Vagina (tissue), 2 donors: ENCODE measurements around the gene TOP2B. TPM values are rescaled to one million over a fixed set of nuclear protein-coding genes. Genes with fewer than 3 reads are reported as not detected.

Experiments used
- DNase-seq, 2 donors: peaks; one replicate each; pipeline ENCODE4 v3.0.0-alpha.2; 2017; ENCODE audit errors: extremely low spot score in 2 of 2
- H3K27ac ChIP-seq: fragments of 200-600 bp; sonication (generic); one replicate; pipeline ENCODE4 v1.5.1; 2019
- H3K27me3 ChIP-seq: fragments of 200-600 bp; sonication (generic); one replicate; pipeline ENCODE4 v1.5.1; 2019
- H3K36me3 ChIP-seq, 2 donors: fragments of 200-600 bp; sonication (generic); one replicate each; pipeline ENCODE4 v1.5.1; 2017 to 2019
- H3K4me1 ChIP-seq: fragments of 200-600 bp; sonication (generic); one replicate; pipeline ENCODE4 v1.5.1; 2019
- H3K4me3 ChIP-seq, 2 donors: fragments of 200-600 bp; sonication (generic); 1 replicate in 1 of 2; 2 replicates in 1 of 2; pipeline ENCODE4 v1.5.1; 2016 to 2019
- H3K9me3 ChIP-seq: fragments of 200-600 bp; sonication (generic); one replicate; pipeline ENCODE4 v1.5.1; 2019
- CTCF ChIP-seq, 3 experiments: fragments of 450-650 bp in 2 of 3; fragments of 200-600 bp in 1 of 3; sonication (generic) in 1 of 3; IDR thresholded peaks; one replicate each; pipeline ENCODE4 v1.5.1; 2017 to 2019; ENCODE audit warnings: antibody characterized with exemption in 3 of 3, mild to moderate bottlenecking in 2 of 3, moderate library complexity in 2 of 3
- POLR2A ChIP-seq, 2 donors: fragments of 450-650 bp; IDR thresholded peaks; one replicate each; pipeline ENCODE4 v1.6.1; 2017; ENCODE audit warnings: antibody characterized with exemption in 2 of 2, mild to moderate bottlenecking in 2 of 2, moderate library complexity in 2 of 2
- POLR2AphosphoS5 ChIP-seq, 2 donors: sonication (generic); formaldehyde crosslinking; IDR thresholded peaks; one replicate each; pipeline ENCODE4 v1.9.0; 2017; ENCODE audit warnings: antibody characterized with exemption in 2 of 2, mild to moderate bottlenecking in 2 of 2, low read depth in 1 of 2; ENCODE audit not compliant: insufficient read depth in 1 of 2
- intact Hi-C: fragments of 100-400 bp; cut with DNase I; formaldehyde crosslinking; loops from one replicate; pipeline ENCODE4 v1.15.1; 2023
- total RNA-seq: library from RNA; depleted of rRNA; stranded (reverse); fragments of >200 nt; gene quantifications from one replicate; pipeline ENCODE4 v1.2.3, GENCODE V29; 2016

The TOP2B gene
- total RNA-seq, 1 donor from 2014 or later: 88.1 TPM

- H3K4me1 ChIP-seq: no peaks in the 10 kb centered on the region
- intact Hi-C loops: no loop called here
- H3K4me3 ChIP-seq: no peak overlapping the region
- no peaks in the 10 kb centered on the region for H3K27me3 ChIP-seq
- TF ChIP-seq POLR2A (IDR thresholded peaks at IDR 0.05) (no peak), POLR2AphosphoS5 (IDR thresholded peaks at IDR 0.05; ENCODE audit: insufficient read depth in 1 of 2, low read depth in 1 of 2) (no peak), CTCF (IDR thresholded peaks at IDR 0.05) (no peak)
- no peak overlapping the region for H3K27ac ChIP-seq
- H3K36me3 ChIP-seq: peaks cover 0 to 6% of the 10 kb centered on the region in 2 donors
- H3K9me3 ChIP-seq: no peaks in the 10 kb centered on the region
- peak in 1 of 2 donors; percentile 71 for DNase-seq
These were observed 84.2 kb downstream of the TOP2B start for GRCh38 chr3:25580534-25580933.

- H3K27ac ChIP-seq: no peak overlapping the region
- peaks cover 2% of the 10 kb centered on the region for H3K4me1 ChIP-seq
- no peak overlapping the region for H3K4me3 ChIP-seq
- intact Hi-C loops: no loop called here
- peaks cover 0 to 6% of the 10 kb centered on the region in 2 donors for H3K36me3 ChIP-seq
- DNase-seq: no peak
- TF ChIP-seq POLR2A (IDR thresholded peaks at IDR 0.05) (no peak), CTCF (IDR thresholded peaks at IDR 0.05) (no peak), POLR2AphosphoS5 (IDR thresholded peaks at IDR 0.05; ENCODE audit: insufficient read depth in 1 of 2, low read depth in 1 of 2) (no peak)
- H3K9me3 ChIP-seq: no peaks in the 10 kb centered on the region
- no peaks in the 10 kb centered on the region for H3K27me3 ChIP-seq
These were observed 86.6 kb downstream of the TOP2B start for GRCh38 chr3:25578059-25578458.

GRCh38 chr3:25576831-25577454, 87.8 kb downstream of the TOP2B start:
- TF ChIP-seq POLR2A (IDR thresholded peaks at IDR 0.05) (no peak), POLR2AphosphoS5 (IDR thresholded peaks at IDR 0.05; ENCODE audit: insufficient read depth in 1 of 2, low read depth in 1 of 2) (no peak), CTCF (IDR thresholded peaks at IDR 0.05) (no peak)
- peaks cover 0 to 6% of the 10 kb centered on the region in 2 donors for H3K36me3 ChIP-seq
- intact Hi-C loops: no loop called here
- no peaks in the 10 kb centered on the region for H3K27me3 ChIP-seq
- peaks cover 8% of the 10 kb centered on the region for H3K4me1 ChIP-seq
- no peak overlapping the region for H3K4me3 ChIP-seq
- no peaks in the 10 kb centered on the region for H3K9me3 ChIP-seq
- DNase-seq: peak in 1 of 2 donors; percentile 72
- H3K27ac ChIP-seq: no peak overlapping the region

GRCh38 chr3:25576146-25576545, 88.6 kb downstream of the TOP2B start:
- no peak overlapping the region for H3K27ac ChIP-seq
- DNase-seq: peak in 1 of 2 donors; percentile 77
- H3K4me1 ChIP-seq: peaks cover 8% of the 10 kb centered on the region
- TF ChIP-seq CTCF (IDR thresholded peaks at IDR 0.05) (no peak), POLR2A (IDR thresholded peaks at IDR 0.05) (no peak), POLR2AphosphoS5 (IDR thresholded peaks at IDR 0.05; ENCODE audit: insufficient read depth in 1 of 2, low read depth in 1 of 2) (no peak)
- no peaks in the 10 kb centered on the region for H3K9me3 ChIP-seq
- no peaks in the 10 kb centered on the region for H3K27me3 ChIP-seq
- no peak overlapping the region for H3K4me3 ChIP-seq
- intact Hi-C loops: no loop called here
- peaks cover 0 to 6% of the 10 kb centered on the region in 2 donors for H3K36me3 ChIP-seq

GRCh38 chr3:25575001-25575400, 89.7 kb downstream of the TOP2B start:
- no peaks in the 10 kb centered on the region for H3K27me3 ChIP-seq

More at GRCh38 chr3:25575001-25575400, 89.7 kb downstream of the TOP2B start:
- no peak overlapping the region for H3K27ac ChIP-seq
- no peaks in the 10 kb centered on the region for H3K9me3 ChIP-seq
- intact Hi-C loops: no loop called here
- H3K4me3 ChIP-seq: no peak overlapping the region
- peak in 1 of 2 donors; percentile 76 for DNase-seq
- TF ChIP-seq POLR2AphosphoS5 (IDR thresholded peaks at IDR 0.05; ENCODE audit: insufficient read depth in 1 of 2, low read depth in 1 of 2) (no peak), CTCF (IDR thresholded peaks at IDR 0.05) (no peak), POLR2A (IDR thresholded peaks at IDR 0.05) (no peak)
- H3K4me1 ChIP-seq: peaks cover 8% of the 10 kb centered on the region
- H3K36me3 ChIP-seq: no peaks in the 10 kb centered on the region
